Measurements from ENCODE around the gene AFAP1L1.

Gene AFAP1L1

GRCh38 chr5:149278451-149279210, 7.0 kb downstream of the AFAP1L1 start:
- no peak for DNase-seq (ENCODE audit: low read depth)
- TF ChIP-seq, protein P1, sequence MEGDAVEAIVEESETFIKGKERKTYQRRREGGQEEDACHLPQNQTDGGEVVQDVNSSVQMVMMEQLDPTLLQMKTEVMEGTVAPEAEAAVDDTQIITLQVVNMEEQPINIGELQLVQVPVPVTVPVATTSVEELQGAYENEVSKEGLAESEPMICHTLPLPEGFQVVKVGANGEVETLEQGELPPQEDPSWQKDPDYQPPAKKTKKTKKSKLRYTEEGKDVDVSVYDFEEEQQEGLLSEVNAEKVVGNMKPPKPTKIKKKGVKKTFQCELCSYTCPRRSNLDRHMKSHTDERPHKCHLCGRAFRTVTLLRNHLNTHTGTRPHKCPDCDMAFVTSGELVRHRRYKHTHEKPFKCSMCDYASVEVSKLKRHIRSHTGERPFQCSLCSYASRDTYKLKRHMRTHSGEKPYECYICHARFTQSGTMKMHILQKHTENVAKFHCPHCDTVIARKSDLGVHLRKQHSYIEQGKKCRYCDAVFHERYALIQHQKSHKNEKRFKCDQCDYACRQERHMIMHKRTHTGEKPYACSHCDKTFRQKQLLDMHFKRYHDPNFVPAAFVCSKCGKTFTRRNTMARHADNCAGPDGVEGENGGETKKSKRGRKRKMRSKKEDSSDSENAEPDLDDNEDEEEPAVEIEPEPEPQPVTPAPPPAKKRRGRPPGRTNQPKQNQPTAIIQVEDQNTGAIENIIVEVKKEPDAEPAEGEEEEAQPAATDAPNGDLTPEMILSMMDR (IDR thresholded peaks at IDR 0.05; ENCODE audit: control insufficient read depth, extremely low read depth, insufficient read depth): no peak
- no peak overlapping the region for H3K4me3 ChIP-seq (ENCODE audit: low read depth, low read length)

DNA sequence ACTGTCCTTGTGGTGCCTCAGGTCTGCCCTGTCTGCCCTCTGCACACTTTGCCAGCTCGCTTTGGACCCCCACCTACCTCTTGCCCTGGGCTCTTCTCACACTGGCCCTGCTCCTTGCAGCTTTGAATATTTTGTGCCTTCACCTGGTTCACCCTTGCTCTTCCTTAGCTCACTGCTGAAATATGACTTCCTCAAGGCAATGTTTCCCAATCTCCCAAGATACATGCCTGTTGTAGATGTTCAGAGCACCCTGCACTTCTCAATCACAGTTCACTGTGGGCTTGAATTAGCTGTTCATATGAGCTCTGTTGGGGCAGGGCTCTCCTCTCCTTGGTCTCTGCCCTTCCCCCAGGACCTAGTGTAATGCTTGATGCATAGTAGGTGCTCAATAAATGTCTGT, 8.0 kb downstream of the AFAP1L1 start:
- TF ChIP-seq, protein P1 (IDR thresholded peaks at IDR 0.05; ENCODE audit: control insufficient read depth, extremely low read depth, insufficient read depth): no peak
- no peak overlapping the region for H3K4me3 ChIP-seq (ENCODE audit: low read depth, low read length)
- DNase-seq (ENCODE audit: low read depth): no peak

GRCh38 chr5:149280124-149280523, 8.5 kb downstream of the AFAP1L1 start:
- no peak for DNase-seq (ENCODE audit: low read depth)
- TF ChIP-seq, protein P1 (IDR thresholded peaks at IDR 0.05; ENCODE audit: control insufficient read depth, extremely low read depth, insufficient read depth): no peak

DNA sequence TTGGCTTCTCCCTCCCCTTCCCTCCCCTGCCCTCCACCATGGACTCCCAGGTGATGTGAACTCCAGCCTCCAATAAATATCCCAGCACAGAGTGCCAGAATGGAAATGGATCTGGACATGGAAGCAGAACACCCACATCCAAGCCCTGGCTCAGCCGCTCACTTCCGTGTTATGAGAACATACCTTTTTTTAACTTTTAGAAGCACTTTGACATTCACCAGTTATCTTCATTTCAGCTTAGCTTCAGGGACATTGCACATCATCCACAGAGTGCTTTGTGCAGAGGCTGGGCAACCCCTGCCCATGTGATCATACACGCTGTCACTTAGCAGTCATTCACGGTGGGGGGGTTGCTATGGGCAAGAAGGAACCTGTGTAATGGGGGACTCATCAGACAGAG, 9.1 kb downstream of the AFAP1L1 start:
- no peak for DNase-seq (ENCODE audit: low read depth)
- TF ChIP-seq, protein P1 (IDR thresholded peaks at IDR 0.05; ENCODE audit: control insufficient read depth, extremely low read depth, insufficient read depth): no peak
- no peak overlapping the region for H3K4me3 ChIP-seq (ENCODE audit: low read depth, low read length)

More at GRCh38 chr5:149280124-149280523, 8.5 kb downstream of the AFAP1L1 start:
- H3K4me3 ChIP-seq (ENCODE audit: low read depth, low read length): no peak overlapping the region

DNA sequence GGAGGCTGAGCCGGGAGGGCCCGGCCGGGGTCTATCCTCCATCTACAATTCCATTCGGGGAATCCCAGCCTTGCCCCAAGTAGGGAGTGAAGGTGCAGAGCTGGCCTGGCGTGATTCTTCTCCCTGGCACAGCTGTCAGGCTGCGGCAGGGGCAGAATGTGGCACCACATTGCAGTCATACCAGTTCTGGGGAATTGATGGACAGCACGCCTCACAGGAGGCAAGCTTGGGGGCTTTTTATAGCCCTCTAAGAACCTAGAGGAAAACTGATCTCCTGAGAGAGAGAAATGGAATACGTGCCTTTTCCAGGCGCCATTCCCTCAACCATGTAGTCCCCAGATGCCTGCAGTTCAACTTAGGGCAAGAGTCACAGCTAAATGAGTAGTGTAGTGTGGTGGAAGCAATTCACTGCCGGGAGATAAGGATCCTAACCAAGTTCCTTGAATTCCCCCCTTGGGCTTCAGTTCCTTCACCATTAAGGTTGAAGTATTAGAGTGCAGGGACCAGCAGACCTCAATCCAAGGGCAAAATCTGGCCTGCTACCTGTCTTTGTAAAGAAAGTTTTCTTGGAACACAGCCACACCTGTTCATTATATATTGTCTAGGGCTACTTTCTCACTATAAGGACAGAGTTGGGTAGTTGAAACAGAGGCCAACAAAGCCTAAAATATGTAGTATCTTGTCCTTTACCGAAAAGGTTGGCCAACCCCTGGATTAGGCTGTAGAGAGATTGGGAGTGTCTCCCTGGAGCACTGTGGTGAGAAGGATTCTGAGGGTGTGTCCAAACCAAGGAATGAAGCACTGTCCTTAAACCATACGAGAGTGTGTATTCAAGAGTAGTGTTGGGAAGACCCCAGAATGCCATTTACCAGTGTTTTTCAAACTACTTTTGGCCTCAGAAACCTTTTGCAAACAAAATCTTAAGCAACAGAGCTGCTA, 10.6 kb downstream of the AFAP1L1 start:
- DNase-seq (ENCODE audit: low read depth): no peak
- TF ChIP-seq, protein P1 (IDR thresholded peaks at IDR 0.05; ENCODE audit: control insufficient read depth, extremely low read depth, insufficient read depth): no peak
- H3K4me3 ChIP-seq (ENCODE audit: low read depth, low read length): no peak overlapping the region

GRCh38 chr5:149282966-149283332, 11.3 kb downstream of the AFAP1L1 start:
- TF ChIP-seq, protein P1 (IDR thresholded peaks at IDR 0.05; ENCODE audit: control insufficient read depth, extremely low read depth, insufficient read depth): no peak
- no peak for DNase-seq (ENCODE audit: low read depth)
- H3K4me3 ChIP-seq (ENCODE audit: low read depth, low read length): no peak overlapping the region
